Breast epithelium (tissue), 3 donors: ENCODE data around the gene STIM2.

Source experiments
- POLR2A ChIP-seq: fragments of 450-650 bp; IDR thresholded peaks from one replicate; pipeline ENCODE4 v1.6.1; 2016; ENCODE audit warnings: antibody characterized with exemption, mild to moderate bottlenecking, moderate library complexity
- TF ChIP-seq, protein P1 (sequence below), 3 donors: fragments of 450-650 bp; IDR thresholded peaks; one replicate each; pipeline ENCODE4 v1.5.1; 2016 to 2017; ENCODE audit warnings: antibody characterized with exemption in 3 of 3, mild to moderate bottlenecking in 3 of 3, moderate library complexity in 3 of 3

DNA sequence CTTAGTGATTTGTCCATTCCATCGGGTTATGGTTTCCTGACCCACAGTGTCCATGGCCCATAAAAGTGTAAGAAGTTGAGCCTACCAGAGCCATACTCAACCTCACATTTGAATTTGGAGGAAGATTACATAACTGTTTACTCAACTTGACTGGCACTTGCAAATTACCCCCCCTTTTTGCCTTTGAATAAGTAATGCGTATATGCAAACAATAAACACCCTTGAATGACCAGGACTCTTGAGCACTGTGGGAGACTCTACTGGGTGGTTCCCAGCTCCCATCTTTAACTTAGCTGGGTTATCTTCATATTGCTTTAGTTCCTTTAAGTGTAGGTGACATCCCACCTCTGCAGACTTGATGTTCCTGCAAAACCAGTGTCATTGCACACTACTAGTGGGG lies 30.6 kb upstream of the STIM2 start:
- TF ChIP-seq, protein P1, sequence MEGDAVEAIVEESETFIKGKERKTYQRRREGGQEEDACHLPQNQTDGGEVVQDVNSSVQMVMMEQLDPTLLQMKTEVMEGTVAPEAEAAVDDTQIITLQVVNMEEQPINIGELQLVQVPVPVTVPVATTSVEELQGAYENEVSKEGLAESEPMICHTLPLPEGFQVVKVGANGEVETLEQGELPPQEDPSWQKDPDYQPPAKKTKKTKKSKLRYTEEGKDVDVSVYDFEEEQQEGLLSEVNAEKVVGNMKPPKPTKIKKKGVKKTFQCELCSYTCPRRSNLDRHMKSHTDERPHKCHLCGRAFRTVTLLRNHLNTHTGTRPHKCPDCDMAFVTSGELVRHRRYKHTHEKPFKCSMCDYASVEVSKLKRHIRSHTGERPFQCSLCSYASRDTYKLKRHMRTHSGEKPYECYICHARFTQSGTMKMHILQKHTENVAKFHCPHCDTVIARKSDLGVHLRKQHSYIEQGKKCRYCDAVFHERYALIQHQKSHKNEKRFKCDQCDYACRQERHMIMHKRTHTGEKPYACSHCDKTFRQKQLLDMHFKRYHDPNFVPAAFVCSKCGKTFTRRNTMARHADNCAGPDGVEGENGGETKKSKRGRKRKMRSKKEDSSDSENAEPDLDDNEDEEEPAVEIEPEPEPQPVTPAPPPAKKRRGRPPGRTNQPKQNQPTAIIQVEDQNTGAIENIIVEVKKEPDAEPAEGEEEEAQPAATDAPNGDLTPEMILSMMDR (IDR thresholded peaks at IDR 0.05) = no peak
- TF ChIP-seq POLR2A = no peak
